Psoas muscle (tissue), 8 donors: ENCODE measurements around the gene NMNAT3. TPM values are rescaled to one million over a fixed set of nuclear protein-coding genes. Genes with fewer than 3 reads are reported as not detected.

Experiments used
- ATAC-seq, 4 donors: fragments of 200-7000 bp; cut with Tn5 transposase; one replicate each; pipeline ENCODE4 v1.9.1; 2020; ENCODE audit warnings: moderate library complexity in 3 of 4, mild to moderate bottlenecking in 2 of 4
- DNase-seq, 2 donors: peaks; one replicate each; pipeline ENCODE4 v3.0.0-alpha.2; 2020
- H3K27ac ChIP-seq: fragments of 200-600 bp; one replicate; pipeline ENCODE4 v1.8.0; 2022
- H3K27me3 ChIP-seq, 3 donors: fragments of 200-600 bp in 1 of 3; one replicate each; pipeline versions ENCODE4 v1.6.1 to v1.8.0; 2013 to 2022; ENCODE audit warnings: low read length in 2 of 3, mild to moderate bottlenecking in 2 of 3, moderate library complexity in 1 of 3; ENCODE audit not compliant: insufficient read depth in 3 of 3
- H3K36me3 ChIP-seq, 2 donors: fragments of 200-600 bp in 1 of 2; one replicate each; pipeline versions ENCODE4 v1.6.1 to v1.8.0; 2013 to 2022; ENCODE audit warnings: low read depth in 1 of 2, mild to moderate bottlenecking in 1 of 2, moderate library complexity in 1 of 2; ENCODE audit not compliant: insufficient read depth in 1 of 2
- H3K4me1 ChIP-seq: fragments of 200-600 bp; one replicate; pipeline ENCODE4 v1.8.0; 2022
- H3K4me3 ChIP-seq: fragments of 200-600 bp; one replicate; pipeline ENCODE4 v1.8.0; 2022; ENCODE audit warnings: mild to moderate bottlenecking
- H3K9me3 ChIP-seq: fragments of 200-600 bp; one replicate; pipeline ENCODE4 v1.8.0; 2022
- CTCF ChIP-seq: fragments of 200-600 bp; IDR thresholded peaks from one replicate; pipeline ENCODE4 v1.8.0; 2022; ENCODE audit warnings: antibody characterized with exemption
- WGBS, 3 donors: extraction: QIAGEN DNeasy Blood & Tissue Kit; methylation state at CpG; one replicate each; pipeline versions ENCODE4 v1.1.6 to v1.1.7; 2013; 5-methylcytosine and 5-hydroxymethylcytosine counted together
- intact Hi-C, 2 donors: fragments of 100-400 bp; cut with DNase I; formaldehyde crosslinking; loops; one replicate each; pipeline versions ENCODE4 v1.11.0 to v1.14.2; 2022
- polyA plus RNA-seq, 3 donors: library from polyadenylated mRNA; stranded (reverse); fragments of 200-250 nt; gene quantifications; one replicate each; pipeline ENCODE4 v1.2.3, GENCODE V29; 2013
- total RNA-seq, 4 donors: library from RNA; stranded (reverse); fragmentation: NEBNext Ultra II Directional in 2 of 4; extraction: Animal tissue kit (Norgen Biotek cat#: 25700) in 2 of 4; gene quantifications; one replicate each; pipeline versions ENCODE4 v1.2.1 to v1.2.4, GENCODE V29; 2021 to 2023
- donor health status: healthy with polysubstance abuse.
- donor health status: DM: no; HTN: no; CAD: no; lungs with moderate emphysema.
- donor health status: Bipolar disorder and iron deficiency.
- donor health status: healthy.
- donor health status: DM: yes; HTN: yes; CAD: no.
- donor health status: DM: no; HTN: no; CAD: no.
- donor health status: DM: no; HTN: no; CAD: no.
- donor health status: DM: yes; HTN: yes; CAD: no.

NMNAT3 gene
- total and polyA plus RNA-seq, 7 donors = 6.0 to 14.2 (median 8.9) TPM

- 30 to 54% (median 30%) methylated on average over 7 of the region's 7 CpGs for WGBS, 3 donors
- no peak for TF ChIP-seq CTCF
- no peaks in the 10 kb centered on the region for H3K9me3 ChIP-seq
- H3K27me3 ChIP-seq = no peaks in the 10 kb centered on the region
- ATAC-seq = no peak
- H3K4me1 ChIP-seq = peaks cover 11% of the 10 kb centered on the region
- no peak overlapping the region for H3K4me3 ChIP-seq
- no peak for DNase-seq
- H3K36me3 ChIP-seq = no peaks in the 10 kb centered on the region
- no peak overlapping the region for H3K27ac ChIP-seq
- intact Hi-C loops = no loop called here
These were observed 144.8 kb downstream of the NMNAT3 start for GRCh38 chr3:139532976-139533375.

GRCh38 chr3:139530717-139531116 is 147.1 kb downstream of the NMNAT3 start:
- peaks cover 11% of the 10 kb centered on the region for H3K4me1 ChIP-seq
- no peak overlapping the region for H3K4me3 ChIP-seq
- ATAC-seq (no peak), DNase-seq (no peak)
- no peaks in the 10 kb centered on the region for H3K9me3 ChIP-seq
- H3K36me3 ChIP-seq = no peaks in the 10 kb centered on the region
- TF ChIP-seq CTCF = no peak
- WGBS, 3 donors = 63 to 84% (median 70%) methylated on average over 2 of the region's 2 CpGs
- no peaks in the 10 kb centered on the region for H3K27me3 ChIP-seq
- intact Hi-C loops = no loop called here
- no peak overlapping the region for H3K27ac ChIP-seq

GRCh38 chr3:139529662-139530061 is 148.1 kb downstream of the NMNAT3 start:
- Histone ChIP-seq H3K27me3 (no peaks in the 10 kb centered on the region), H3K4me1 (peaks cover 5% of the 10 kb centered on the region), H3K9me3 (no peaks in the 10 kb centered on the region), H3K4me3 (no peak overlapping the region), H3K27ac (no peak overlapping the region), H3K36me3 (no peaks in the 10 kb centered on the region)
- WGBS, 3 donors = 75 to 82% (median 81%) methylated on average over 4 of the region's 4 CpGs
- DNase-seq = no peak
- ATAC-seq = no peak
- intact Hi-C loops = no loop called here
- TF ChIP-seq CTCF = no peak

- H3K4me3 ChIP-seq = no peak overlapping the region
- H3K9me3 ChIP-seq = no peaks in the 10 kb centered on the region
- ATAC-seq = no peak
- H3K27ac ChIP-seq = no peak overlapping the region
- no peaks in the 10 kb centered on the region for H3K27me3 ChIP-seq
- no peaks in the 10 kb centered on the region for H3K36me3 ChIP-seq
- 93 to 100% (median 93%) methylated on average over 3 of the region's 3 CpGs for WGBS, 3 donors
- TF ChIP-seq CTCF = no peak
- DNase-seq = no peak
- no peaks in the 10 kb centered on the region for H3K4me1 ChIP-seq
- intact Hi-C loops = no loop called here
These were observed 148.8 kb downstream of the NMNAT3 start for GRCh38 chr3:139528924-139529323.

GRCh38 chr3:139528281-139528680 is 149.5 kb downstream of the NMNAT3 start:
- TF ChIP-seq CTCF = no peak
- DNase-seq (no peak), ATAC-seq (no peak)
- H3K27ac ChIP-seq = no peak overlapping the region
- intact Hi-C loops = no loop called here
- no peaks in the 10 kb centered on the region for H3K27me3 ChIP-seq
- H3K4me1 ChIP-seq = no peaks in the 10 kb centered on the region
- no peak overlapping the region for H3K4me3 ChIP-seq
- no peaks in the 10 kb centered on the region for H3K9me3 ChIP-seq
- 54 to 79% (median 55%) methylated on average over 2 of the region's 2 CpGs for WGBS, 3 donors
- no peaks in the 10 kb centered on the region for H3K36me3 ChIP-seq
